ENCODE measurements around the gene TTBK1.

The TTBK1 gene

GRCh38 chr6:43242908-43243663, at the start of gene TTBK1:
TTBK1 (plus strand) TSS chr6:43243481; CDS start chr6:43246661, 3,180 bp downstream.
- no peak within 1 kb of the TSS for H3K4me3 ChIP-seq (ENCODE audit: low read length)
- TF ChIP-seq CTCF (conservative IDR thresholded peaks at IDR 0.05; ENCODE audit: low read depth, low read length): no peak
- no peak for DNase-seq (ENCODE audit: low read depth)

DNA sequence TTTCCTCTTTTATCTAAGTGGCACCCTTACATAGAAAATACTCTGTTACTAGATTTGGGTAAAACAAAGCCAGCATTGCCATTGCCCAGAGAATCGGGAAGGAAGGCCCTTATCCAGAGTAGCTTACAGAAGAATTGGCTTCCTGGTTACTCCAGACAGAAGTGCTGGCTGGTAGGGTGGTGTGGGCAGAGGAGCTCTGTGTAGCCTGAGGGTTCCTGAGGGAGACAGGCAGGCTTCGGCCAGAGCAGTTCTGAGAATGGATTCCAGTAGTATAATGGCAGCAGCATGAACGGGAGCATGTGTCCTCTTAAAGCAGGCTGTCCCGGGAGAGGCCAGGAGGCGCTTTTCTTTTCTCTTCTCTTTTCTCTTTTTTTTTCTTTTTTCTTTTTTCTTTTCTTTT, 49.4 kb upstream of the TTBK1 start:
- TF ChIP-seq CTCF (conservative IDR thresholded peaks at IDR 0.05; ENCODE audit: low read depth, low read length): no peak
- no peak overlapping the region for H3K4me3 ChIP-seq (ENCODE audit: low read length)
- DNase-seq (ENCODE audit: low read depth): no peak

GRCh38 chr6:43196337-43196736, 46.9 kb upstream of the TTBK1 start:
- H3K4me3 ChIP-seq (ENCODE audit: low read length): no peak overlapping the region
- no peak for DNase-seq (ENCODE audit: low read depth)

GRCh38 chr6:43199912-43200311, 43.4 kb upstream of the TTBK1 start:
- no peak overlapping the region for H3K4me3 ChIP-seq (ENCODE audit: low read length)
- DNase-seq (ENCODE audit: low read depth): no peak
- TF ChIP-seq CTCF (conservative IDR thresholded peaks at IDR 0.05; ENCODE audit: low read depth, low read length): no peak

More at GRCh38 chr6:43196337-43196736, 46.9 kb upstream of the TTBK1 start:
- no peak for TF ChIP-seq CTCF (conservative IDR thresholded peaks at IDR 0.05; ENCODE audit: low read depth, low read length)

GRCh38 chr6:43200541-43200940, 42.7 kb upstream of the TTBK1 start:
- no peak for DNase-seq (ENCODE audit: low read depth)
- TF ChIP-seq CTCF (conservative IDR thresholded peaks at IDR 0.05; ENCODE audit: low read depth, low read length): no peak

GRCh38 chr6:43202451-43202850, 40.8 kb upstream of the TTBK1 start:
- no peak for DNase-seq (ENCODE audit: low read depth)
- no peak for TF ChIP-seq CTCF (conservative IDR thresholded peaks at IDR 0.05; ENCODE audit: low read depth, low read length)
- no peak overlapping the region for H3K4me3 ChIP-seq (ENCODE audit: low read length)

More at GRCh38 chr6:43200541-43200940, 42.7 kb upstream of the TTBK1 start:
- no peak overlapping the region for H3K4me3 ChIP-seq (ENCODE audit: low read length)

Data from retinal pigment epithelial cell (primary cell).